GM12878 (cell line): ENCODE measurements around the gene RBMS3. TPM values are rescaled to one million over a fixed set of nuclear protein-coding genes. Genes with fewer than 3 reads are reported as not detected.

ENCODE experiments used
- ATAC-seq: fragments of 200-7000 bp; cut with Tn5 transposase; 3 replicates; pipeline ENCODE4 v1.9.1; 2020; ENCODE audit warnings: mild to moderate bottlenecking, moderate library complexity
- BruUV-seq: library from RNA; stranded (reverse); fragments of 400-500 nt; replicated peaks from 2 replicates; lab custom pipeline; 2021; lab: Mats Ljungman, UMichigan
- CTCF ChIA-PET: fragments of 300-600 bp; sonication (Branson Sonifier 250); formaldehyde crosslinking; extraction: SDS; loops from one replicate; lab custom pipeline; 2021; ENCODE audit warnings: inconsistent platforms; lab: Yijun Ruan, JAX
- POLR2A ChIA-PET: fragments of 350-600 bp; formaldehyde crosslinking; extraction: SDS; loops from one replicate; lab custom pipeline; 2021; ENCODE audit warnings: inconsistent platforms; lab: Charles Lee
- RAD21 ChIA-PET: fragments of 300-600 bp; sonication (Branson Sonifier 250); formaldehyde crosslinking; loops from one replicate; lab custom pipeline; 2023; ENCODE audit warnings: antibody characterized with exemption; ENCODE audit not compliant: unreplicated experiment; lab: Charles Lee
- SMC1A ChIA-PET: fragments of 300-600 bp; sonication (Branson Sonifier 250); formaldehyde crosslinking; loops from one replicate; lab custom pipeline; 2023; ENCODE audit not compliant: unreplicated experiment, uncharacterized antibody; lab: Charles Lee
- DNase-seq: peaks from one replicate; pipeline ENCODE4 v3.0.0-alpha.2; 2011; ENCODE audit warnings: low read depth, low spot score
- FAIRE-seq: peaks from 3 replicates; lab custom pipeline; 2011; peaks lifted over from hg19 to GRCh38; lab: Jason Lieb, UNC
- H2AFZ ChIP-seq: 2 replicates; pipeline ENCODE4 v1.6.0; 2011; ENCODE audit warnings: low read depth, low read length, control low read depth; ENCODE audit not compliant: control insufficient read depth
- H3K27ac ChIP-seq: 2 replicates; pipeline ENCODE4 v1.5.1; 2011; ENCODE audit warnings: control low read depth; ENCODE audit not compliant: control insufficient read depth, insufficient read depth
- H3K27me3 ChIP-seq, 2 experiments: replicated peaks in 1 of 2; 2 replicates each; pipeline versions ENCODE4 v1.6.0 to v1.6.1; 2011; ENCODE audit warnings: low read length in 1 of 2; ENCODE audit not compliant: control insufficient read depth in 2 of 2, insufficient read depth in 2 of 2
- H3K36me3 ChIP-seq, 2 experiments: 2 replicates each; pipeline ENCODE4 v1.5.1; 2011; ENCODE audit warnings: low read length in 1 of 2; ENCODE audit not compliant: control insufficient read depth in 2 of 2, insufficient read depth in 2 of 2
- H3K4me1 ChIP-seq: 2 replicates; pipeline ENCODE4 v1.6.1; 2011; ENCODE audit warnings: mild to moderate bottlenecking, low read length, moderate library complexity, mixed read lengths; ENCODE audit not compliant: control insufficient read depth, insufficient read depth
- H3K4me2 ChIP-seq: 2 replicates; pipeline ENCODE4 v1.6.0; 2011; ENCODE audit warnings: control low read depth; ENCODE audit not compliant: control insufficient read depth, insufficient read depth
- H3K4me3 ChIP-seq: fragments of 200-600 bp; sonication (generic); 2 replicates; pipeline ENCODE4 v1.5.1; 2016
- H3K79me2 ChIP-seq: 2 replicates; pipeline ENCODE4 v1.6.0; 2011; ENCODE audit warnings: low read length; ENCODE audit not compliant: control insufficient read depth, insufficient read depth
- H3K9ac ChIP-seq: 2 replicates; pipeline ENCODE4 v1.8.0; 2011; ENCODE audit warnings: low read length, control low read depth, mixed read lengths; ENCODE audit not compliant: control insufficient read depth, insufficient read depth
- H3K9me3 ChIP-seq: replicated peaks from 3 replicates; pipeline ENCODE4 v1.5.1; 2011; ENCODE audit warnings: mild to moderate bottlenecking, low read length; ENCODE audit not compliant: control insufficient read depth, insufficient read depth
- H4K20me1 ChIP-seq: 2 replicates; pipeline ENCODE4 v1.6.0; 2011; ENCODE audit not compliant: control insufficient read depth, insufficient read depth
- ATF2 ChIP-seq: IDR thresholded peaks from 2 replicates; pipeline ENCODE4 v1.6.1; 2012; ENCODE audit warnings: low read length, inconsistent platforms
- BACH1 ChIP-seq: fragments of 450-650 bp; IDR thresholded peaks from 2 replicates; pipeline ENCODE4 v1.6.1; 2017; ENCODE audit warnings: mild to moderate bottlenecking, borderline replicate concordance
- CREM ChIP-seq: IDR thresholded peaks from 2 replicates; pipeline ENCODE4 v1.6.1; 2014; ENCODE audit warnings: antibody characterized with exemption, low read depth
- DPF2 ChIP-seq: fragments of 450-650 bp; IDR thresholded peaks from 2 replicates; pipeline ENCODE4 v1.6.1; 2017; ENCODE audit warnings: mild to moderate bottlenecking
- FOS ChIP-seq: IDR thresholded peaks from 3 replicates; pipeline ENCODE4 v1.6.1; 2011; ENCODE audit warnings: borderline replicate concordance; ENCODE audit not compliant: insufficient read length; ENCODE audit errors: extremely low read depth
- KLF5 ChIP-seq: fragments of 450-650 bp; IDR thresholded peaks from 2 replicates; pipeline ENCODE4 v1.6.1; 2014; ENCODE audit warnings: mild to moderate bottlenecking; ENCODE audit not compliant: partially characterized antibody
- MYB ChIP-seq: fragments of 150-350 bp; IDR thresholded peaks from 2 replicates; pipeline ENCODE4 v1.6.1; 2014; ENCODE audit warnings: mild to moderate bottlenecking, low read depth, low read length, borderline replicate concordance
- NFXL1 ChIP-seq: fragments of 450-650 bp; IDR thresholded peaks from 2 replicates; pipeline ENCODE4 v1.6.1; 2017; ENCODE audit warnings: antibody characterized with exemption, mild to moderate bottlenecking, borderline replicate concordance
- NR2F1 ChIP-seq: fragments of 450-650 bp; conservative IDR thresholded peaks from 2 replicates; pipeline ENCODE4 v1.6.1; 2017; ENCODE audit warnings: mild to moderate bottlenecking
- PAX8 ChIP-seq: fragments of 450-650 bp; IDR thresholded peaks from 2 replicates; pipeline ENCODE4 v1.6.1; 2017; ENCODE audit warnings: mild to moderate bottlenecking, moderate library complexity
- POLR2A ChIP-seq: IDR thresholded peaks from 2 replicates; pipeline ENCODE4 v1.6.1; 2011; ENCODE audit warnings: low read depth, mild to moderate bottlenecking, low read length
- RB1 ChIP-seq: fragments of 450-650 bp; formaldehyde crosslinking; IDR thresholded peaks from 2 replicates; pipeline ENCODE4 v1.6.1; 2017; ENCODE audit warnings: mild to moderate bottlenecking, borderline replicate concordance
- SMAD5 ChIP-seq: IDR thresholded peaks from 2 replicates; pipeline ENCODE4 v1.6.1; 2016; ENCODE audit warnings: antibody characterized with exemption, low read depth
- TCF7 ChIP-seq: IDR thresholded peaks from 2 replicates; pipeline ENCODE4 v1.6.1; 2014; ENCODE audit warnings: antibody characterized with exemption, borderline replicate concordance
- ZNF207 ChIP-seq: fragments of 450-650 bp; IDR thresholded peaks from 2 replicates; pipeline ENCODE4 v1.6.1; 2014; ENCODE audit warnings: antibody characterized with exemption, mild to moderate bottlenecking, borderline replicate concordance
- WGBS: methylation state at CpG from one replicate; pipeline ENCODE4 v1.1.6; 2016; ENCODE audit warnings: low lambda C conversion rate; ENCODE audit not compliant: insufficient replicate concordance, insufficient coverage; ENCODE audit errors: missing lambda C conversion rate; 5-methylcytosine and 5-hydroxymethylcytosine counted together
- in situ Hi-C: fragments of 300-500 bp; cut with MboI; formaldehyde crosslinking; loops from 9 replicates; pipeline ENCODE4 v1.14.3; 2018; ENCODE audit warnings: mixed read lengths
- intact Hi-C: fragments of 100-400 bp; cut with micrococcal nuclease; formaldehyde crosslinking; loops from one replicate; pipeline ENCODE4 v1.14.2; 2022; ENCODE audit not compliant: unreplicated experiment
- polyA plus RNA-seq, 11 experiments: library from polyadenylated mRNA; depleted of rRNA in 4 of 11; unstranded in 6 of 11; stranded (reverse) in 5 of 11; fragments of >200 nt; fragmentation: Nextera tagmentation in 4 of 11; fragmentation: Illumina TruSeq in 1 of 11; extraction: Ambion mirVana in 4 of 11; extraction: Trizol in 1 of 11; gene quantifications; 1 replicate in 1 of 11; 2 replicates in 10 of 11; pipeline versions ENCODE4 v1.2.1 to v1.2.3, GENCODE V29; 2011 to 2016; ENCODE audit warnings: inconsistent platforms in 2 of 11, missing spikeins in 2 of 11, low read depth in 1 of 11
- total RNA-seq, 4 experiments: library from RNA; depleted of rRNA in 3 of 4; stranded (reverse); fragments of >200 nt in 3 of 4; fragmentation: Illumina TruSeq in 1 of 4; extraction: Trizol in 1 of 4; gene quantifications; 2 replicates each; pipeline versions ENCODE4 v1.2.1 to v1.2.3, GENCODE V29; 2013 to 2021
- TF ChIP-seq, protein P1 (sequence below): fragments of 150-350 bp; IDR thresholded peaks from 2 replicates; pipeline ENCODE4 v1.6.1; 2014; ENCODE audit warnings: mild to moderate bottlenecking, low read depth, low read length
- TF ChIP-seq, protein P2 (sequence below): fragments of 450-650 bp; IDR thresholded peaks from 2 replicates; pipeline ENCODE4 v1.6.1; 2017; ENCODE audit warnings: mild to moderate bottlenecking, moderate library complexity

The RBMS3 gene
- total and polyA plus RNA-seq, 10 of the 15 experiments (the other 5 are each of a cell fraction or from before 2014, with no cell fraction given): 0.79 to 4.7 (median 3.1) TPM

DNA sequence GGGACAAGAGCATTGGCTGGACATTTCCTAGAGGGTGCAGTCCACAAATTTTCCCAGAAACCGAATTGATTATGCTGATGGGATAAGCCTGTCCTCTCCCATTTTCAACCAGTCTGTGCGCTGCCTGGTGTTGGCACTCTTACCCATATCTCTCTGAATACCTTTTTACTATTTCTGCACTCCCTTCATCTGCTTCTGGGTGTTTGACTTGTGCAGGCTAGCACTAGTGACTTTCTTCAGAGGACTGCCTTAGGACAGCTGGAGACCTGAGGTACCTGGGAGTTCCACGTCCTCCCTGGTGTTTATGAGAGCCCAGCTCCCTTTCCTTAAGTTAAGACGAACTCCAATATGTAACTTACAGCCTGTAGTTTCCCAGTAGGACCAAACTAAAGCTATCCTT is 50.2 kb downstream of the RBMS3 start:
- intact Hi-C loops: no loop called here
- Histone ChIP-seq H3K27ac (no peak overlapping the region), H3K9ac (no peak overlapping the region), H3K4me3 (no peak overlapping the region), H3K79me2 (no peaks in the 10 kb centered on the region; the same call in 1 of the 2 replicates), H3K4me1 (no peaks in the 10 kb centered on the region), H3K27me3 (no peaks in the 10 kb centered on the region), H4K20me1 (no peaks in the 10 kb centered on the region), H3K4me2 (no peak overlapping the region), H2AFZ (no peak overlapping the region; the same call in 1 of the 2 replicates), H3K36me3 (no peaks in the 10 kb centered on the region), H3K9me3 (no peaks in the 10 kb centered on the region)
- ChIA-PET POLR2A (interaction anchor here (0.6 to 3.8 kb wide), 12 partner anchors 11 to 1847 kb away, joined by 3 to 14 read pairs (median 4); partner anchors contain the start of gene SLC4A7), SMC1A (interaction anchor here (0.9 to 20.7 kb wide), 12 partner anchors 11 to 414 kb away, joined by 3 to 307 read pairs (median 5); partner anchors contain the start of gene RBMS3), CTCF (interaction anchor here (0.6 to 2.0 kb wide), 6 partner anchors 8 to 664 kb away, joined by 3 to 6 read pairs (median 4); partner anchors contain the start of gene RBMS3), RAD21 (interaction anchor here (0.6 to 6.7 kb wide), 15 partner anchors 7 to 357 kb away, joined by 3 to 51 read pairs (median 4); partner anchors contain the start of gene RBMS3)
- WGBS: 18% methylated on average over 4 of the region's 4 CpGs
- in situ Hi-C loops: no loop called here
- no peak for FAIRE-seq
- no peak for TF ChIP-seq CREM
- TF ChIP-seq, protein P1, sequence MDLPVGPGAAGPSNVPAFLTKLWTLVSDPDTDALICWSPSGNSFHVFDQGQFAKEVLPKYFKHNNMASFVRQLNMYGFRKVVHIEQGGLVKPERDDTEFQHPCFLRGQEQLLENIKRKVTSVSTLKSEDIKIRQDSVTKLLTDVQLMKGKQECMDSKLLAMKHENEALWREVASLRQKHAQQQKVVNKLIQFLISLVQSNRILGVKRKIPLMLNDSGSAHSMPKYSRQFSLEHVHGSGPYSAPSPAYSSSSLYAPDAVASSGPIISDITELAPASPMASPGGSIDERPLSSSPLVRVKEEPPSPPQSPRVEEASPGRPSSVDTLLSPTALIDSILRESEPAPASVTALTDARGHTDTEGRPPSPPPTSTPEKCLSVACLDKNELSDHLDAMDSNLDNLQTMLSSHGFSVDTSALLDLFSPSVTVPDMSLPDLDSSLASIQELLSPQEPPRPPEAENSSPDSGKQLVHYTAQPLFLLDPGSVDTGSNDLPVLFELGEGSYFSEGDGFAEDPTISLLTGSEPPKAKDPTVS: no peak
- TF ChIP-seq SMAD5: no peak
- TF ChIP-seq, protein P2, sequence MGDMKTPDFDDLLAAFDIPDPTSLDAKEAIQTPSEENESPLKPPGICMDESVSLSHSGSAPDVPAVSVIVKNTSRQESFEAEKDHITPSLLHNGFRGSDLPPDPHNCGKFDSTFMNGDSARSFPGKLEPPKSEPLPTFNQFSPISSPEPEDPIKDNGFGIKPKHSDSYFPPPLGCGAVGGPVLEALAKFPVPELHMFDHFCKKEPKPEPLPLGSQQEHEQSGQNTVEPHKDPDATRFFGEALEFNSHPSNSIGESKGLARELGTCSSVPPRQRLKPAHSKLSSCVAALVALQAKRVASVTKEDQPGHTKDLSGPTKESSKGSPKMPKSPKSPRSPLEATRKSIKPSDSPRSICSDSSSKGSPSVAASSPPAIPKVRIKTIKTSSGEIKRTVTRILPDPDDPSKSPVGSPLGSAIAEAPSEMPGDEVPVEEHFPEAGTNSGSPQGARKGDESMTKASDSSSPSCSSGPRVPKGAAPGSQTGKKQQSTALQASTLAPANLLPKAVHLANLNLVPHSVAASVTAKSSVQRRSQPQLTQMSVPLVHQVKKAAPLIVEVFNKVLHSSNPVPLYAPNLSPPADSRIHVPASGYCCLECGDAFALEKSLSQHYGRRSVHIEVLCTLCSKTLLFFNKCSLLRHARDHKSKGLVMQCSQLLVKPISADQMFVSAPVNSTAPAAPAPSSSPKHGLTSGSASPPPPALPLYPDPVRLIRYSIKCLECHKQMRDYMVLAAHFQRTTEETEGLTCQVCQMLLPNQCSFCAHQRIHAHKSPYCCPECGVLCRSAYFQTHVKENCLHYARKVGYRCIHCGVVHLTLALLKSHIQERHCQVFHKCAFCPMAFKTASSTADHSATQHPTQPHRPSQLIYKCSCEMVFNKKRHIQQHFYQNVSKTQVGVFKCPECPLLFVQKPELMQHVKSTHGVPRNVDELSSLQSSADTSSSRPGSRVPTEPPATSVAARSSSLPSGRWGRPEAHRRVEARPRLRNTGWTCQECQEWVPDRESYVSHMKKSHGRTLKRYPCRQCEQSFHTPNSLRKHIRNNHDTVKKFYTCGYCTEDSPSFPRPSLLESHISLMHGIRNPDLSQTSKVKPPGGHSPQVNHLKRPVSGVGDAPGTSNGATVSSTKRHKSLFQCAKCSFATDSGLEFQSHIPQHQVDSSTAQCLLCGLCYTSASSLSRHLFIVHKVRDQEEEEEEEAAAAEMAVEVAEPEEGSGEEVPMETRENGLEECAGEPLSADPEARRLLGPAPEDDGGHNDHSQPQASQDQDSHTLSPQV: no peak
- no peak for TF ChIP-seq BACH1
- TF ChIP-seq KLF5: no peak
- TF ChIP-seq PAX8: no peak
- TF ChIP-seq NFXL1: no peak
- TF ChIP-seq NR2F1: no peak
- no peak for TF ChIP-seq ATF2
- no peak for TF ChIP-seq MYB
- TF ChIP-seq RB1: no peak
- TF ChIP-seq ZNF207: no peak
- TF ChIP-seq DPF2: no peak
- TF ChIP-seq FOS: no peak
- no peak for TF ChIP-seq POLR2A
- no peak for TF ChIP-seq TCF7
- peak; percentile 27 for ATAC-seq
- no TSS peak for BruUV-seq
- no peak for DNase-seq
